ENCODE measurements around the gene SLC35B2.

Gene SLC35B2

GRCh38 chr6:44266347-44266746 lies 9.0 kb upstream of the SLC35B2 start:
- DNase-seq = no peak

DNA sequence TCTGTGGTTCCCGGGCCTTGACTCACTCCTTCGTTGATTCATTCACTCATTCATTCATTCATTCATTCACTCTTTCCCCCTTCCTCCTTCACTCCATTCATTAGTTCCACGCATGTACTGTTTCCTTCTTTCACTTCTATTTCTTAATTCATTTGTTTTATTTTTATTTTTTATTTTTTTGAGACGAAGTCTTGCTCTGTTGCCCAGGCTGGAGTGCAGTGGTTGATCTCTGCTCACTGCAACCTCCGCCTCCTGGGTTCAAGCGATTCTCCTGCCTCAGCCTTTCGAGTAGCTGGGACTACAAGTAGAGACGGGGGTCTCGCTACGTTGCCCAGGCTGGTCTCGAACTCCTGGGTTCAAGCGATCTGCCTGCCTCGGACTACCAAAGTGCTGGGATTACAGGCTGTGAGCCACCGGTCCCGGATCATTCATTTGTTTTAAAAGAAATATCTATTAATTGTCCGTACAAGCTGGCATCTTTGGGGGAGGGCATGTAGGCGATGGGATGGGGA lies 8.4 kb upstream of the SLC35B2 start:
- no peak for DNase-seq

DNA sequence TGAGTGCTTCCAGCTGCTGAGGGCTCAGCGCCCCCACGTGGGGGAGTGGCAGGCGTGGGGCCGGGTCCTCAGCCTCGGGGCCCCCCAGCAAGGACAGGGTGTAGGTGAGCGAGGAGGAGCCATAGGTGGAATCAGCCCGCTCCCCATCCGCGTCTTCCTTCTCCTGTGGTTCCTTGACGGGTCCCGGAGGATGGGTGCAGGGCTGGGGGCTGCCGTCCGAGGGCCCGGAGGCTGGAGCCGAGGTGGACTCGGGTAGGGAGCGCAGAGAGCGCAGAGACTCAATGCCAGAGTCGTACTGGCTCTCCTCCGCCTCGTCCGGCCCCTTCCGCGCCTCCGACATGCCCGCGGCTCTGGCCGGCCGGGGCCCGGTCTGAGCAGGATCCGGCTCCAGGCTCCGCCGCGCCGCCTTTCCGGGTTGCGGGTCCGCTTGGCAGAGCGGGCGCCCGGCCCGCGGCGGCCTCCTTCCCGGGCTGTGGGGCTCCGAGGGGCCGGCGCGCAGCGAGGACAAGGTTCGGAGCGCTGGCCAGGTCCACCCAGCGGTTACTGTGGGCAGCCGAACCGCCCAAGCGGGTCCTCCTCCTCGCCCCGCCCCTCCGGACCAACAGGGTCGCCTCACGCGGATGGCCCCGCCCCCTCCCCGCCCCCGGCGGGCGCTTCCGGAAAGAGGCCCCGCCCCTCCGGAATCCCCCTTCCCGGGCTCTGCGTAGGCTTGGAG lies 7.8 kb upstream of the SLC35B2 start, which contains the start of gene NFKBIE:
Gene NFKBIE (minus strand): TSS at position 545 of the 715 bp plus-strand sequence. CDS start 205 bp downstream, at position 340.
- DNase-seq = peak; percentile 93

DNA sequence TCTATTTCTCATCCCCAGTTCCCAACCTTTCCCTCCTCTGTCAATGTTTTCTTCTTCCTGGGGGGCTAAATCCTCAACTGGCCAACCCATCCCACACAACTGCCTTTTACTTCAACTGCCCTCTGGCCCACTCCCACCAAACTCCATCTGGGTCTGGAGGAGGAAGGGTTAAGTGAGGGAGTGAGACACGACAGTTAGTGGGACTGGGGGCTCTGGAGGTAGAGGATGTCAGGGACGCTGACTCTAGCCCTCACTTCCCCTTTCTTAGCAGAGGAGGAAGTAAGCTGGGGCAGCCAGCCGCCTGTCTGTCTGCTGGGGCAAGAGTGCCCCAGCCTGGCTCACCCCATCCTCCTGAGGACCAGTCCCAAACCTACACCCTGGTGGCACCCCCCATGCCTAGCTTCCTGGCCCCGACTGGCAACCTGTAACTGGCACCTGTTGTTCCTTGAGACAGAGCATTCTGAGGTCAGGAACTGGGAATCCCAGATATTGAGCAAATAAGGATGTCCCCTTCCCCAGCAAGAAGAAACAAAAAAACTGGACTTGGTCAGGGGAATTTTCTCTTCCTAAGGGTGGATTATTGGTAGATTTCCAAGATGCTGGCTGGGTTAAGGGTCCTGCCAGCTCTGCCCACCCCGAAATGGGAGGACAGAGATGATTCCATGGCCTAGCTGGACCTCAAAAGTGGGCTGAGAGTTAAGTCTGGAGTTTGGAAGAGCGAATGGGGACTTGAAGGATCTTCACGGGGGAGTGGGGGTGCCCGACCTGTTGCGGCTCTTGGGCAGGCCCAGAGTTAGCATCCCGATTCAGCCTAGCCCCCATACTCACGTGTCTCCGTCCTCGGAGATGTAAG lies 7.1 kb upstream of the SLC35B2 start:
- DNase-seq = no peak

- DNase-seq = no peak
Observed at GRCh38 chr6:44263354-44264100, 6.2 kb upstream of the SLC35B2 start.

DNA sequence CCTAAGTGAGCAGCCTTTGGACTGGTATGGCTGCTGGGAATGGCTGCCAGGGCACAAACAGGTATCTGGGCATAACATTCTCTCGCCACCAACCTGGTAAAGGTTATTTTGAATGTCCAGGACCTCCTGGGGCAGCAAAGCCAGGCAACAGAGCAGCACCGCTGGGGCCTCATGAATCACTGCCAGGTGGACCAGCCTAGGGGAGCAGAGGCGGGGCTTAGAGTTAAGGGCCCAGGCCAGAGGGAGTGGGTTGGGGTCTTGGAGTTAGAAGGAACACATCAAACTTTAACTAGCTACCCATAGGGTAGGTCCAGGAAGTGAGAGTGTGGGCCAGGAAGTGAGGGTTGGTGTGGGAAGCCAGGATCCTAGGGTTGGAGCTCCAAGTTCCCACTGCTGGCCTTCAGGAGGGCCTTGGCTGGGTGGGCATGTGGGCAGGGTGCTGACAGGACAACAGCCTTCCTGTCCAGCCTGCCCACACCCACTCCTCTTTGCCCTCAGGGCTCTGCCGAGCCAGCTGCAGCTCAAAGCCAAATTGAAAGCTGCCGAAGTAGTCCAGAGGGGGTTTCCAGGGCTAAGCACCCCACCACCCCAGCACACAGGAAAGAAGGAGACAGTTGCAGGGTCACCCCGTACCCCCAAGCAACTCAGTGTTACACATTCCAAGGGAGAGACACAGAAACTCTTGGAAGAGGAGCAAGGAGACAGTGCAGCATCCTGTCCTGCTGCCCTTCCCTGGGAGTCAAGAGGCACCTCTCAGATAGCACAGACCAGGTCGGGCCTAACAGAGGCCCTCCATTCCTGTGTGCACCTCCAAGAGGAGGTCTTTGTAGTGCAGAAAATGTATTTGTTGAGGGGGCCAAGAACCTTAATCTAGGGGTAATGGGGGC lies 5.4 kb upstream of the SLC35B2 start:
- DNase-seq = no peak

DNA sequence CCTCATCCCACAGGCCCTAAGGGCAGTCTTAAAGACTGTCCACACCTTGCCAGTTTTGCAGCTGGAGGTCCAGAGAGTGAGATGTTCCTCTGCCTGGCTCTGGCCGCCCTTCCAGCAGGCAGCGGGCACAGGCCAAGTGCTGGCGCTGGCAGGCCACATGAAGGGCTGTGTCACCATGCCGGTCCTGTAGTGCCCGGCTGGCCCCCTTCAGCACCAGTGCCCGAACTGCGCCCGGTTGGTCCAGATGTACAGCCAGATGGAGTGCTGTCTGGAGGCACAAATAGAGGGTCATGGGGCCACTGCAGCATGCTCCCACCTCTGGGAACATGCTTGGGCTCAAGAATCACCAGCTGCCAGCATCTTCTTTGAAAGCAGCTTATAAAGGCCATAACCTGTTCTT lies 4.3 kb upstream of the SLC35B2 start:
- DNase-seq = no peak

GRCh38 chr6:44260451-44261297 lies 3.3 kb upstream of the SLC35B2 start:
- no peak for DNase-seq

DNA sequence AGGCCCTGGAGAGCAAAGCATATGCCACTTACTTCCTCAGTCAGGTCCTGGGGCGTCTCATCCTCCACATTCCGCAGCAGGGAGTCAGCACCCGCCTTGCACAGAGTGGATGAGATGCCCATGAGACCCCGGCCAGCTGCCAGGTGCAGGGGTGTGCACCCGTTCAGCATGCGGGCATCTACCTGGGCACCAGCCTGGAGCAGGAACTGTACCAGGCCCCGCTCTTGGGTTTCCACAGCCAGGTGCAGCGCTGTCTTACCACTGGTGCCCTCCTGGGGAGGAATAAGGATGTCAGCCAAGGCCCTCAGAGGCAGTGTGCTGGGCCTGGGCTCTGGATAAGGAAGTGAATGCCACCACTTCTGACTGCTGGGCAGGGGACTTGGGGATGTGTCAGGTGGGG lies 2.7 kb upstream of the SLC35B2 start:
- no peak for DNase-seq

DNA sequence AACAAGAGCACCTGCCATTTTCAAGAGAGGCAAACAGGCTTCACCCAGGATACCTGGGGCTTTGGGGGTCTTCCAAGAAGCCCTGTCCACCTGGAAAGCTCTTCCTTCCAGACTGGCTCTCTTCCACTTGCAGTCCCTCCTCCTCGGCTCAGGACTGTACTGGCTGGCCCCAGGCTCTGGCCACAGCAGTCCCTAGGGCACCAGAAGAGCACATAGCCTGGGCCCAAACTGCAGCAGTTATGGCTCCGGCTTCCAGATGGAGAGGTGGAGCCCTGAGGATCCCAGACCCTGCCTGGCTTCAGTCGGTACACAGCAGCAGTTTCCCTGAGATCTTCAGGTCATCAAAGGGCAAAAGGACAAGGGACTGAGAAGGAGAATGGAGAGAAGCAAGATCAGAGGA lies 1.6 kb upstream of the SLC35B2 start:
- no peak for DNase-seq

- no peak for DNase-seq
Observed at GRCh38 chr6:44258325-44258863, 1.1 kb upstream of the SLC35B2 start.

DNA sequence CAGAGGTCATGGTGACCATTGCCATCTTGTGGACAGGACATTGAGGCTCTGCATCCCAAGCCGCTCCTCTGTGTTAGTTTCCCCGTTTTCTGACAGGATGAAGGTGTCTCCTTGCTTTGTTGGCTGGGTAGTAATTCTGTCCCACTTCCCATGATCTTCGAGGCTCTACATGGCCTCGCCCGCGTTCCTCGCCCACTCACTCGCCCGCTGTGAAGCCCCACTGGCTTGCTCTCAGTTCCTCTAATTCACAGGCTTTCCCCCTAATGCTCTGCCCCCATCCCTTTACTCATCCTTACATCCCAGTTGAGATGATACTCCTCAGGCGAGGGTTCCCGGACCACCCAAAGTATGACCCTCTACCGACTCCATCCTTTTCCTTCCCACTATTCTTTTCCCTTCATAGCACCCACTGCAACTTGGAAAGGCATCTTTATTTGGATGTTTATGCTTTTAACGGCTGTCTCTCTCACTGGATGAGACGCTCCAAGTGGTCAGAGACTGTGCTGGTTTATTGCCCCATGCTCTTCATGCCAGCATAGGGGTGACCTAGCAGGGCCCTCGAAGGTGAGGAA lies 511 bp upstream of the SLC35B2 start:
- DNase-seq = no peak

GRCh38 chr6:44256775-44257024 lies 628 bp downstream of the SLC35B2 start:
- DNase-seq = no peak

DNA sequence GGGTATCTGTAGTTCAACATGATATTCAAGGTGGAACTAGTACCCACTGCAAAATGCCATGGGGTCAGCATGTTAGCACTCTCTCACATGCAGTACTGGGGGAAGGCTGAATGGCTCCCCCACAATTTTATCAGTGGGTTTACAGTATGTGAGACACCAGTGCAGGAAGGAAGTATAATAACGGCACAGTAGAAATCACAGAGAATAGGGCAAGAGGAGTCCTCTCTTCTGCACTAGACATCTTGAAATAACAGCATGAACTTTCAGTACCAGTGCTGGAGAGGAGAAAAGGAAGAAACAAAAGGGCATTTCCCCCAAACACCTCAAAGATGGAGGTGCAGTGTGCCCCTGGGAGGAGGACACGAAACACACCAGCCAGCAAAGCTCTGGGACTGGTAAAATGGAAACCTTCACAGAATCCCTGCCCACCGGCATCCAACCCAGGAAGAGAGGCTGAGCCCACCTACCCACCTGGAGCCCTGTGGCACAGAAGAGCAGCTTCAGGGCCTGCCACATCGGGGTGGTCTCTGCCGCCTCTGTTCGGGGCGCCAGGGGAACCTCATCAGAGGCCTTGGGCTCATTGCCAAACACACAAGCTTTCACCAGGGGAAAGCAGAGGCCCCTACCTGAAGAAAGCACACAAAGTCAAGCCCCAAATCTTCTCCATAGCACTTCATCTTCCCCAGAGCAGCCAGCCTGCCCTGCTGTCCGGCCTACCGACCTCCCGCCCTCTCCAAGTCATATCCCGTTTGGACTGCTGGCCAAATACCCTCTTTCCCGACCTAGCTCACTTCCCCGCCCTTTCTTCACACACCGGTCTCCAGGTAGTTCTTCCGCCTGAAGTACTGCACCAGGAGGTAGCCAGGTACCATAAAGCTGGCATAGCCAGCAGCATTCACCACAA lies 1.2 kb downstream of the SLC35B2 start:
- no peak for DNase-seq

DNA sequence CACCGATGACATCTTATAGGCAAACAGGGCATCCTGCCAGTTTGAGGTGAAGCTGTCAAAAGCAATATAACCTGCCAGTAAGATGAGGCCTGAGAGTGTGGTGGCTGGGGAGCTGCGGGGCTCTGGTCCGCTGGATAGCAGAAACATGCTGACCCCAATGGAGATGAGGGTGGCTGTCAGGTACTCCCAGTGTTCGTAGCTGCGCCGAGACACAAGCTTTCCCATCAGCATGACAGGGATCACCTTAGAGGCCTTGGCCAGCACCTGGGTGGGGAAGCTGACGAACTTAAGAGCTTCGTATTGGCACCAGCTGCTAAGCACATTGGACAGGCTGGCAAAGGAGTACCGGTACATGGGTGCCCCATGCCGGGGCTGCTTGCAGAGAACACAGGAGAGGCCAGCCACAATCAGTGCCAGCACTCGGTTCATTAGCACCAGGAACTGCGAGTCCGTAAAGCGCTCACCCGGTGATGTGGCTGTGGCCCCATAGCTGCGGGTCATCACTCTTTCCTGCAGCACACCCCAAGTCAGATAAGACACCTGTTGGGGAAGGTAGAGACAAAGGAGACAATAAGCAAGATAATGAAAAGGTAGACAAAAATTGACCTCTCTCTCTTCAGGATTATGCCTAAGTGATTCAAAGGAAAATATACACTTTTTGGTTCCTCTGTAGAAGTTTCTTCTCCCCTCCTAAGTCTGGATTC lies 2.1 kb downstream of the SLC35B2 start:
- no peak for DNase-seq

- DNase-seq = no peak
Observed at GRCh38 chr6:44254191-44255104, 2.9 kb downstream of the SLC35B2 start.

DNA sequence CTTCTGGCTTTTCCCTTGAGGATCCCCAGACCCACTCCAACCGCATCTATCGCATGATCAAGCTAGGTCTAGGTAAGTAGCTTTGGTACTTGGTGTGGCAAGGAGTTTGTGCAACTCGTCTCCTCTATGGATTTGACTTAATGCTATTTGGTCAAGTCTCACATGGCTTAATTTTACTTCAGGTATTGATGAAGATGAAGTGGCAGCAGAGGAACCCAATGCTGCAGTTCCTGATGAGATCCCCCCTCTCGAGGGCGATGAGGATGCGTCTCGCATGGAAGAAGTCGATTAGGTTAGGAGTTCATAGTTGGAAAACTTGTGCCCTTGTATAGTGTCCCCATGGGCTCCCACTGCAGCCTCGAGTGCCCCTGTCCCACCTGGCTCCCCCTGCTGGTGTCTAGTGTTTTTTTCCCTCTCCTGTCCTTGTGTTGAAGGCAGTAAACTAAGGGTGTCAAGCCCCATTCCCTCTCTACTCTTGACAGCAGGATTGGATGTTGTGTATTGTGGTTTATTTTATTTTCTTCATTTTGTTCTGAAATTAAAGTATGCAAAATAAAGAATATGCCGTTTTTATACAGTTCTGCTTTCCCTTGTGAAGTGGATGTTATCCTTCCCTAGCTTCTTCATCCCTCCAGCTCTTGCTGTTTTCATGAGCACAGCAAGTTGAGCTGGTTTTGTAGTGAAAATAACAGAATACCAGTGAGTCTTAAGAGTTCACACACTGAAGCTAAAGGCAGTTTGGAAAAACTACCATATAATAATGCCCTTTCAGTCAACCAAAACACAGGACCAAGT lies 3.8 kb downstream of the SLC35B2 start:
- no peak for DNase-seq
